C4-2B (cell line): ENCODE results near the gene FOXP3.

Experiments used
- CTCF ChIP-seq: fragments of 450-650 bp; conservative IDR thresholded peaks from 2 replicates; pipeline ENCODE4 v1.5.1; 2017; ENCODE audit warnings: mild to moderate bottlenecking
- ZFX ChIP-seq: fragments of 450-650 bp; IDR thresholded peaks from 2 replicates; pipeline ENCODE4 v1.6.1; 2017

- TF ChIP-seq ZFX (no peak), CTCF (no peak)
Observed at GRCh38 chrX:49254639-49255038, 9.9 kb downstream of the FOXP3 start.
